GM19023 (cell line): ENCODE measurements around the gene SAP30.

Experiments used
- ATAC-seq: cut with Tn5 transposase; IDR thresholded peaks from one replicate; pipeline ENCODE4 v1.9.1; 2021; ENCODE audit warnings: mild to moderate bottlenecking, moderate library complexity; ENCODE audit not compliant: unreplicated experiment

SAP30 gene

DNA sequence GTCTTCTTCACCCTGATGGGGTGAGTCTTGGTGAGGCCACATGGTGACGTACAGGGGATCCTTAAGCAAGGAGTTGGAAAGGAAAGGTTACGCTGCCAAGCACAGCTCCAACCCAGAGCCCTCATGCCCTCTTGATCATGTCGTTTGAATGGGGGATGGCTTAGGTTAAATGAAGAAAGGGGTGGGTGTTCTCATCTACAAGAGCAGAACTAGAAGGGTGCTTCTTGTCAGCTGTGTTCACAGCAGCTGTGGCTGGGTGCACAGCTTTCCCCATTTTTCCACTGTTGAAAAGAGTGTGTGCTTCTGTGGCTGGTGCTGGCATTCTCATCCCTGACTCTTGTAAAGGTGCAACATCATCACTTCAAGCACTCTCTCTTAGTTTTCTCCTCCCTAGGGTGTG lies 43.7 kb downstream of the SAP30 start:
- no peak for ATAC-seq

DNA sequence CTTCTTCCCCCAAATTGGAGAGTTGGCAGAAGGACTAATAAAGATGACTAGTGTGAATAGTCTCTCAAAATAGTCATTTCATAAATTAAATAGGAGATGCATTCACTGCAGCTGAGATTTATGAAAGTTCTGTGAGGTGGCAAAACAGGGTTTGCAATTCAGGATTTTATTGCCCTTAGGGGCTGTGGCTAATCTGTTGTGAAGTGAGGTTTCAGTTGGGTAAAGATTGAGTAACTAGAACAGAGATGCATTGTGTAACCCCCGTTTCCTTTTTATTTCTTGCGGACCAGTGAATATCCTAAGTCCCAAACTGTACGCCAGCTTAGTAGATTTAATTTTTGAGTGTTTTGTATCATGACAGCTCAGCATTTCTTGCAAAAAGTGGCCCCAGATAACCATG lies 44.3 kb downstream of the SAP30 start:
- ATAC-seq = no peak

GRCh38 chr4:173415885-173416653 lies 45.3 kb downstream of the SAP30 start:
- ATAC-seq = no peak

- ATAC-seq = no peak
Observed at GRCh38 chr4:173417833-173418232, 47.1 kb downstream of the SAP30 start.

DNA sequence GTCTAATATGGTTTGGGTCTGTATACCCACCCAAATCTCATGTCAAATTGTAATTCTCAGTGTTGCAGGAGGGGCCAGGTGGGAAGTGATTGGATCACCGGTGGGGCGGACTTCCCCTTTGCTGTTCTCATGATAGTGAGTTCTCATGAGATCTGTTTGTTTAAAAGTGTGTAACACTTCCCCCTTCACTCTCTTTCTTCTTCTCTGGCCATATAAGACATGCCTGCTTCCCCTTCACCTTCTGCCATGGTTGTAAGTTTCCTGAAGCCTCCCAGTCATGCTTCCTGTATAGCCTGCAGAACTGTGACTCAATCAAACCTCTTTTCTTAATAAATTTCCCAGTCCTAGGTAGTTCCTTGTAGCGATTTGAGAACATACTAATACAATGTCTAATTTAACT lies 47.9 kb downstream of the SAP30 start:
- no peak for ATAC-seq

DNA sequence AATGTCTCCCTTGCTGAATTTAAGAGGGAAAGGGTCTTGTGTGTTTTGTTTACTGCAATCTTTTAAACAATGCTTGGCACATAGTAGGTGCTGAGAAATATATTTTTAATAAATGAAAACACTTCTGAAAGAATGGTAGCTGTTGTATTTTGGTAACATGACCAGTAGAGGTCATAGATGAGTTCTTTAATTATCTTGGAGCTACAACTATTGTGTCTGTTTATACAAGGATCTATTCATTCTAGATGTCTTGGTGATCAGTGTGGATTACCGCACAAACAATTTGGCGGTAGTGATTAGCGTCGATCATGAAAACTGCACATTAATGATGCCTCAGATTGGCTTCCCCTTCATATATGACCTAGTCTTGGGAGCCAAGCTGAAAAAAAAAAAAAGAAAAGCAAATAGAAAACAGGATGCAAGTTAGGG lies 49.6 kb downstream of the SAP30 start:
- no peak for ATAC-seq

DNA sequence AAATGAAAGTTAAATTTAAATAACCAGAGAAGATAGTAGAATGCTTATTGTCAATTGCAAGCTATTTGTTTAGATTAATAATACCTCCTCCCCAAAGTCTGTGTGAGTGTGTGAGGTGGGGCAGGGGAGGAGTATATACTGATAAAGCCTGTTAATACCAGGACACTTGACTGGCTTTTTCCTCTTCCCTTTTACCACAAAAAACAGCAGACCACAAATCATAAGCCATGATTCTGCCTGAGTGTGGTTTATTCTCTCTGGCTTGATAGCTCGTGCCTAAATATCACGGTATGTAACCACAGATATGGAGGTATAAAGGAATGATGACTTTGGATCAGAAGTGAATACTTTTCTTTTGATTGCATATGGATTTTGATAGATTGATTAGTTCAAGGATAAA lies 50.0 kb downstream of the SAP30 start:
- no peak for ATAC-seq

GRCh38 chr4:173424899-173425805 lies 54.4 kb downstream of the SAP30 start:
- ATAC-seq = no peak

DNA sequence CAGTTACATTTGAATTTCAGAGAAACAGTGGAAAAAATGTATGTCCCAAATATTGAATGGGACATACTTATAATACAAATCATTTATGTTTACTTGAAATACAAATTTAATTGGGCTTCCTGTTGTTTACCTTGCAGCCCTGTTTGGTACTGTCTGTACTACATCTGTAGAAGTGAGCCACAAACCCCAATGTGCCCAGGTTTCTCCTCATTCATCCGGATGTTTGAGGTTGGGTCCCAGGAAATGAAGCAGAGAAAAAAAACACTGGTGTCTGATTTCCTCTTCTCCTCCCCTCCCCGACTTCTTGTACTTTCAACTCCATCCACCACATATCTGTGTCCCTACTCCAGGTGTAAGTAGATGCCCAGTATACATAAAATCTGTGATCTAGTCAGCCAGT lies 55.3 kb downstream of the SAP30 start:
- ATAC-seq = no peak
